Cardiac fibroblast (primary cell): ENCODE data around the gene UBA1.

Experiments used
- DNase-seq, 2 donors: peaks; one replicate each; pipeline versions ENCODE4 v3.0.0 to v3.0.0-alpha.2; 2010; ENCODE audit warnings: low read depth in 2 of 2
- H3K4me3 ChIP-seq, 2 donors: replicated peaks in 1 of 2; 1 replicate in 1 of 2; 2 replicates in 1 of 2; pipeline ENCODE4 v1.5.1; 2011; ENCODE audit warnings: low read depth in 2 of 2, low read length in 2 of 2, mild to moderate bottlenecking in 2 of 2, moderate library complexity in 1 of 2
- TF ChIP-seq, protein P1 (sequence below): IDR thresholded peaks from one replicate; pipeline ENCODE4 v1.5.1; 2011; ENCODE audit warnings: low read depth, mild to moderate bottlenecking, low read length, inconsistent platforms

The UBA1 gene

DNA sequence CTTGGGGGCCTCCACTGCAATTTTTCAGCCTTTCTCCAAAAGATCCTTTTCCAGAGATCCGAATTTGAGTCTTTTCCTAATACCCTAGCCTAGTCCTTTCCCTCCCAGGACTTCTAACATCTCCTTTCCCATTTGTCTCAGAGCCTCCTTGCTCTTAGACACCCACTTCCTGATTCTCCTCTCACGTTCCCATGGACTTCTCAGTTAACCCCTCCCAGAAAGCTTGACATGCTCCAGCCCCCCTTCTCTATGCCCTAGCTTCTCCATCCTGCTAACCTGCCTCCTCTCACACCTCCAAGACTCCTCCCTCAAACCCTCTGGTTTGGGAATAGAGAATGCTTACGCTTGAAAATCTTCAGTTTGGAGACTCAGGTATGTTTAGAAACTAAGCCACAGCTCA, 2.5 kb downstream of the UBA1 start:
- no peak for DNase-seq
- TF ChIP-seq, protein P1, sequence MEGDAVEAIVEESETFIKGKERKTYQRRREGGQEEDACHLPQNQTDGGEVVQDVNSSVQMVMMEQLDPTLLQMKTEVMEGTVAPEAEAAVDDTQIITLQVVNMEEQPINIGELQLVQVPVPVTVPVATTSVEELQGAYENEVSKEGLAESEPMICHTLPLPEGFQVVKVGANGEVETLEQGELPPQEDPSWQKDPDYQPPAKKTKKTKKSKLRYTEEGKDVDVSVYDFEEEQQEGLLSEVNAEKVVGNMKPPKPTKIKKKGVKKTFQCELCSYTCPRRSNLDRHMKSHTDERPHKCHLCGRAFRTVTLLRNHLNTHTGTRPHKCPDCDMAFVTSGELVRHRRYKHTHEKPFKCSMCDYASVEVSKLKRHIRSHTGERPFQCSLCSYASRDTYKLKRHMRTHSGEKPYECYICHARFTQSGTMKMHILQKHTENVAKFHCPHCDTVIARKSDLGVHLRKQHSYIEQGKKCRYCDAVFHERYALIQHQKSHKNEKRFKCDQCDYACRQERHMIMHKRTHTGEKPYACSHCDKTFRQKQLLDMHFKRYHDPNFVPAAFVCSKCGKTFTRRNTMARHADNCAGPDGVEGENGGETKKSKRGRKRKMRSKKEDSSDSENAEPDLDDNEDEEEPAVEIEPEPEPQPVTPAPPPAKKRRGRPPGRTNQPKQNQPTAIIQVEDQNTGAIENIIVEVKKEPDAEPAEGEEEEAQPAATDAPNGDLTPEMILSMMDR = no peak
- peak overlapping the region in 1 of 2 donors; percentile 21 for H3K4me3 ChIP-seq

DNA sequence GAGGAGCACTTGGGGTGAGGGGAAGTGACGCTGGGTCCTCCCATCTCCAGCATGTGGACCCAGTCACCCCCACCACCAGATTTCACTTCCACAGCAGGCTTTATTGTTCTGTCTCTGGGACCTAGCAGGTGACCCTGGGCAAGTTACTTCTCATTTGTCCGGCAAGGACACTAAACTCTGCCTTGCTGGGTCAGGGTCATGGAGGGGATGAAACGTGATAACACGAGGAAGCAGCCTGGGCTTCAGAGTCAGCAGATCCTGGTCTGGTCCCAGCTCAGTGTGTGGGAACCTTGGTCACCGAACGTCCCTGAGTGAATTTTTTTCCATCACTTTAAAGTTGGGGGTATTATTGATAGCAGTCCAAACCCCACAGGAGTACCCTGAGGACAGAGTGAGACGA, 3.9 kb downstream of the UBA1 start:
- TF ChIP-seq, protein P1 = no peak
- H3K4me3 ChIP-seq = no peak overlapping the region
- no peak for DNase-seq

DNA sequence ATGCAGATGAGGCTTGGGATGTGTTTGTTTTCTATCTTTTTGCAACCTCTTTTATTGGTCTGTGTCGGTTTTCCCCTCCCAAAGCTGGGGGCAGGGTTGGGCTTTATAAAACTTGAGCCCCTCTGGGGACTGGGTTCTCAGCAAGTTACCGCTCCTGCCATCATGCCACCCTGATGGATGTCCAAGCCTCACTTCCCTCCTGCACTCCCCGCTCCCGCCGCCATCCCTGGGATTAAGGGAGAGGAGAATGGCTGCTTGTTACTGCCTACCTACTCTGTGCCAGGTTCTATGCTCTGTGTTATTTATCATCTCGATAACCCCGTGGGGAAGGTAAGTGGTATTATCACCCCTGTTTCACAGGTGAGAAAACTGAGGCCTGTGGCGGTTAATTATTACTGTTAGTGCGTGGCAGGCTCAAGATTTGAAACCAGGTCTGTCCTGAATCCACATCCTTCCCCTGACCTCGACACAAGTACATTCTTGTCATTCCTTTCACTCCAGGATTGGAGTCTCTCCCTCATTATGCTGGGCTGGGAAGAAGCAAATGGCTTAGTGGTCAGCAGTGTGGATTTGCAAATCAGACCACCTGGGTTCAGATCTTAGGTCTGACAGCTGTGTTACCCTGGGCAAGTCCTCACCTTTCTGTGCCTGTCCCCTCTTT, 4.5 kb downstream of the UBA1 start:
- H3K4me3 ChIP-seq = no peak overlapping the region
- TF ChIP-seq, protein P1 = no peak
- DNase-seq = peak; percentile 22 to 48

DNA sequence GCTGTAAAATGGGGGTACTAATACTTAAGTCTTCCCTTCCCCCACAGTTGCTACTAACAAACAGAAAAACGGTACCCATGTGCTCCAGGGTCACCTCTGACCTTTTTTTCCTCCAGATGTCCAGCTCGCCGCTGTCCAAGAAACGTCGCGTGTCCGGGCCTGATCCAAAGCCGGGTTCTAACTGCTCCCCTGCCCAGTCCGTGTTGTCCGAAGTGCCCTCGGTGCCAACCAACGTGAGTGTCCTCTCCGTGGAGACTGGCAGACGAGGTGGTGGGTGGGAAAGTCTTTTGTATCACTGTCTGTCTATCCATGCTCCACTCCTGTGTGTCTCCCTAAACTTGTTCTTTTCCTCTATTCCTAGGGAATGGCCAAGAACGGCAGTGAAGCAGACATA, 5.1 kb downstream of the UBA1 start:
- TF ChIP-seq, protein P1 = no peak
- DNase-seq = no peak
- H3K4me3 ChIP-seq = no peak overlapping the region

DNA sequence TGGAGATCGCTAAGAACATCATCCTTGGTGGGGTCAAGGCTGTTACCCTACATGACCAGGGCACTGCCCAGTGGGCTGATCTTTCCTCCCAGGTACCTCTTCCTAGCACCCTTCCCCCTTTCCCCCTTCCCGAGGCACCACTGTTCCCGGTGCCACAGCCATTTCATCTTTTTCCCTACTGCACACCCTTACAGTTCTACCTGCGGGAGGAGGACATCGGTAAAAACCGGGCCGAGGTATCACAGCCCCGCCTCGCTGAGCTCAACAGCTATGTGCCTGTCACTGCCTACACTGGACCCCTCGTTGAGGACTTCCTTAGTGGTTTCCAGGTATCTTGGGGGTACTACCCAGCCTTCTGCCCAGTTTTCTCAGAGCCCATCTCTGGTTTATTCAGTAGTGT, 5.7 kb downstream of the UBA1 start:
- TF ChIP-seq, protein P1 = no peak
- no peak overlapping the region for H3K4me3 ChIP-seq
- DNase-seq = no peak

DNA sequence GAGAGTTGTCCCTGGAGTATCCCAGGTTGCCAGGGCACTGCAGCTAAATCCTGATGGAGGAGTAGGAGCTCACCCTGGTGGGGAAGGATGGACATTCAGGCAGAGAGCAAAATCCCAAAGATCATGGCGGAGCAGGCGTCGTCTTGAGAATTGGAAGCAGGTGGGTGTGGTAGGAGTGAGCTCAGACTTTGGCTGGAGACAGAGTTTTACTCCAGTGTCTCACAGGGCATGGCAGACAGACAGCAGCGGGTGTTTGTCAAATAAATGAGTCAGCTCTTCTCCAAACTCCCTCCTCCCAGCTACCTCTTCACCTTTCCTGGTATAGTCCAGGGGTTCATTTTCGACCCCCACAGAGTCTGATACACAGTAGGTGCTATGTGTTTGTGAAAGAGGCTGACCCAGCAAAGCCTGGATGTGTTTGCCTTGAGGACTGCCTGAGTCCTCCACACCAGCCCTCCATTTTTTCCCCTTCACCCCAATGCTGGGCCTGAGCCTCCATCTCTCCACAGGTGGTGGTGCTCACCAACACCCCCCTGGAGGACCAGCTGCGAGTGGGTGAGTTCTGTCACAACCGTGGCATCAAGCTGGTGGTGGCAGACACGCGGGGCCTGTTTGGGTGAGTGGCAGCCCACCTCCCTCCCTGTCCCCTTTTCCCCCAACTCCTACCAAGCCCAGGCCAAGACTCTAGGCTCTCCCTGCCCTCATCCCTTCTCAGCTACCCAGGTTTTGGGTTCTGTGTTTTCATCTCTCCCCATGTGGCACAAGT, 6.9 kb downstream of the UBA1 start:
- peak; percentile 59 to 81 for DNase-seq
- no peak overlapping the region for H3K4me3 ChIP-seq
- TF ChIP-seq, protein P1 = peak; percentile 20
